HG03571 (cell line): ENCODE data around the gene MESP1.

Experiments
- ATAC-seq: cut with Tn5 transposase; IDR thresholded peaks from one replicate; pipeline ENCODE4 v1.9.1; 2021; ENCODE audit not compliant: unreplicated experiment

The MESP1 gene

GRCh38 chr15:89732451-89733172 is 18.4 kb downstream of the MESP1 start:
- ATAC-seq: no peak

- ATAC-seq: no peak
Measured at GRCh38 chr15:89731275-89731674, 19.8 kb downstream of the MESP1 start.

GRCh38 chr15:89728254-89728653 is 22.8 kb downstream of the MESP1 start:
- ATAC-seq: no peak

GRCh38 chr15:89725064-89725463 is 26.0 kb downstream of the MESP1 start:
- no peak for ATAC-seq

- ATAC-seq: no peak
Measured at GRCh38 chr15:89724621-89725020, 26.4 kb downstream of the MESP1 start.

DNA sequence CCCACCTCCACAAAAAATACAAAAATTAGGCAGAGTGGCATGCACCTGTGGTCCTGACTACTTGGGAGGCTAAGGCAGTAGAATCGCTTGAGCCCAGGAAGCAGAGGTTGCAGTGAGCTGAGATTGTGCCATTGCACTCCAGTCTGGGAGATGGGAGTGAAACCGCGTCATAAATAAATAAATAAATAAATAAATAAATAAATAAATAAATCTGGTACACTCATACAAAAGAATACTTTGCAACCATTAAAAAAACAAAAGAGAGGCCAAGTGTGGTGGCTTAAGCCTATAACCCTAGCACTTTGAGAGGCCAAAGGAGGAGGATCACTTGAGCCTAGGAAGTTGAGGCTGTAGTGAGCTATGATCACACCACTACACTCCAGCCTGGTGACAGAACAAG is 28.0 kb downstream of the MESP1 start:
- ATAC-seq: no peak

- ATAC-seq: no peak
Measured at GRCh38 chr15:89714775-89715174, 36.3 kb downstream of the MESP1 start.

DNA sequence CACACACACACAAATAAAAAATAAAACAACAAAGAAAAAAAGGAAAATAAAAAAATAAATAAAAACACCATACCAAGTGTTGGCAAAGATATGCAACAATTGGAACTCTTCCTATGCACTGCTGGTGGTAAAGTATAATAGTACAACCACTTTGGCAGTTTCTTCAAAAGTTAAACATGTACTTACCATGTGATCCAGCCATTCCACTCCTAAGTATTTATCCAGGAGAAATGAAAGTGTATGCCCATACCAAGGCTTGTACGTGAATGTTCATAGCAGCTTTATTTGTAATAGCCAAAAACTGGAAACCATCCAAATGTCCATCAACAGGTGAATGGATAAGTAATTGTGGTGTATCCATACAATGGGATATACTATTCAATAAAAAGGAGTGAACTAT is 43.5 kb downstream of the MESP1 start:
- no peak for ATAC-seq

GRCh38 chr15:89704411-89704810 is 46.6 kb downstream of the MESP1 start:
- no peak for ATAC-seq
